GM12891 (cell line): ENCODE measurements around the gene CPB2.
A peak's percentile ranks its signal among the peaks of the same experiment; 100 is the strongest.

Experiments
- POLR2A ChIP-seq: IDR thresholded peaks from 2 replicates; pipeline ENCODE4 v1.6.1; 2011; ENCODE audit warnings: low read depth, low read length, control low read depth
- POLR2AphosphoS5 ChIP-seq: IDR thresholded peaks from 2 replicates; pipeline ENCODE4 v1.6.1; 2011; ENCODE audit warnings: low read depth, low read length, control low read depth

- TF ChIP-seq POLR2AphosphoS5: peak; percentile 94
- peak; percentile 86; the same call in 1 of the 2 replicates for TF ChIP-seq POLR2A
Observed at GRCh38 chr13:46052319-46053161, 52.3 kb downstream of the CPB2 start, which contains the start of gene ZC3H13.
